Activated naive CD8-positive, alpha-beta T cell (primary cell): ENCODE measurements around the gene SMPD3.

Experiments used
- H3K27ac Mint-ChIP-seq: one replicate; pipeline ENCODE4 v1.8.0; 2021; ENCODE audit warnings: mixed read lengths
- H3K27me3 Mint-ChIP-seq: one replicate; pipeline ENCODE4 v1.8.0; 2021; ENCODE audit warnings: mixed read lengths
- H3K36me3 Mint-ChIP-seq: one replicate; pipeline ENCODE4 v1.8.0; 2021; ENCODE audit warnings: mixed read lengths
- H3K4me1 Mint-ChIP-seq: one replicate; pipeline ENCODE4 v1.8.0; 2021; ENCODE audit warnings: low read depth, mixed read lengths
- H3K4me3 Mint-ChIP-seq: one replicate; pipeline ENCODE4 v1.8.0; 2021; ENCODE audit warnings: mild to moderate bottlenecking, mixed read lengths
- H3K9me3 Mint-ChIP-seq: one replicate; pipeline ENCODE4 v1.8.0; 2021; ENCODE audit warnings: low read depth, mixed read lengths

Gene SMPD3

GRCh38 chr16:68349838-68350410, 98.4 kb downstream of the SMPD3 start:
- no peak overlapping the region for H3K4me3 Mint-ChIP-seq
- no peak overlapping the region for H3K27ac Mint-ChIP-seq
- no peaks in the 10 kb centered on the region for H3K27me3 Mint-ChIP-seq
- H3K9me3 Mint-ChIP-seq, result no peaks in the 10 kb centered on the region
- H3K4me1 Mint-ChIP-seq, result peaks cover 15% of the 10 kb centered on the region
- peaks cover 7% of the 10 kb centered on the region for H3K36me3 Mint-ChIP-seq

GRCh38 chr16:68348639-68349445, 99.5 kb downstream of the SMPD3 start:
- Mint-ChIP-seq H3K36me3 (peaks cover 9% of the 10 kb centered on the region), H3K4me3 (no peak overlapping the region), H3K27me3 (no peaks in the 10 kb centered on the region), H3K27ac (no peak overlapping the region), H3K9me3 (no peaks in the 10 kb centered on the region), H3K4me1 (peaks cover 15% of the 10 kb centered on the region)

- H3K27ac Mint-ChIP-seq, result no peak overlapping the region
- no peaks in the 10 kb centered on the region for H3K27me3 Mint-ChIP-seq
- no peak overlapping the region for H3K4me3 Mint-ChIP-seq
- peaks cover 15% of the 10 kb centered on the region for H3K4me1 Mint-ChIP-seq
- peaks cover 12% of the 10 kb centered on the region for H3K36me3 Mint-ChIP-seq
- no peaks in the 10 kb centered on the region for H3K9me3 Mint-ChIP-seq
Measured at GRCh38 chr16:68347605-68348004, 100.7 kb downstream of the SMPD3 start.

- Mint-ChIP-seq H3K36me3 (peaks cover 12% of the 10 kb centered on the region), H3K4me1 (peaks cover 15% of the 10 kb centered on the region), H3K9me3 (no peaks in the 10 kb centered on the region), H3K4me3 (no peak overlapping the region), H3K27ac (no peak overlapping the region), H3K27me3 (no peaks in the 10 kb centered on the region)
Measured at GRCh38 chr16:68346892-68347480, 101.3 kb downstream of the SMPD3 start.

- Mint-ChIP-seq H3K4me1 (peaks cover 15% of the 10 kb centered on the region), H3K9me3 (no peaks in the 10 kb centered on the region), H3K27me3 (no peaks in the 10 kb centered on the region), H3K4me3 (no peak overlapping the region), H3K36me3 (peaks cover 12% of the 10 kb centered on the region), H3K27ac (no peak overlapping the region)
Measured at GRCh38 chr16:68345958-68346635, 102.2 kb downstream of the SMPD3 start.

- H3K36me3 Mint-ChIP-seq, result peaks cover 15% of the 10 kb centered on the region
- no peak overlapping the region for H3K4me3 Mint-ChIP-seq
- H3K4me1 Mint-ChIP-seq, result peaks cover 15% of the 10 kb centered on the region
- H3K27ac Mint-ChIP-seq, result no peak overlapping the region
- H3K27me3 Mint-ChIP-seq, result no peaks in the 10 kb centered on the region
- no peaks in the 10 kb centered on the region for H3K9me3 Mint-ChIP-seq
Measured at GRCh38 chr16:68345351-68345810, 102.9 kb downstream of the SMPD3 start.

GRCh38 chr16:68344252-68344651, 104.1 kb downstream of the SMPD3 start:
- Mint-ChIP-seq H3K27me3 (no peaks in the 10 kb centered on the region), H3K9me3 (no peaks in the 10 kb centered on the region), H3K36me3 (peaks cover 16% of the 10 kb centered on the region)

GRCh38 chr16:68343137-68343536, 105.2 kb downstream of the SMPD3 start:
- no peak overlapping the region for H3K27ac Mint-ChIP-seq
- H3K4me1 Mint-ChIP-seq, result peaks cover 15% of the 10 kb centered on the region
- no peak overlapping the region for H3K4me3 Mint-ChIP-seq
- H3K27me3 Mint-ChIP-seq, result no peaks in the 10 kb centered on the region
- H3K36me3 Mint-ChIP-seq, result peaks cover 17% of the 10 kb centered on the region
- no peaks in the 10 kb centered on the region for H3K9me3 Mint-ChIP-seq

More at GRCh38 chr16:68344252-68344651, 104.1 kb downstream of the SMPD3 start:
- Mint-ChIP-seq H3K27ac (no peak overlapping the region), H3K4me3 (no peak overlapping the region), H3K4me1 (peaks cover 15% of the 10 kb centered on the region)

- Mint-ChIP-seq H3K36me3 (peaks cover 23% of the 10 kb centered on the region), H3K27me3 (no peaks in the 10 kb centered on the region), H3K27ac (no peak overlapping the region), H3K9me3 (no peaks in the 10 kb centered on the region), H3K4me1 (peaks cover 15% of the 10 kb centered on the region), H3K4me3 (no peak overlapping the region)
Measured at GRCh38 chr16:68342620-68343019, 105.7 kb downstream of the SMPD3 start.

GRCh38 chr16:68339214-68339613, 109.1 kb downstream of the SMPD3 start:
- H3K4me3 Mint-ChIP-seq, result no peak overlapping the region
- H3K4me1 Mint-ChIP-seq, result peaks cover under 1% of the 10 kb centered on the region
- no peak overlapping the region for H3K27ac Mint-ChIP-seq
- no peaks in the 10 kb centered on the region for H3K9me3 Mint-ChIP-seq
- H3K27me3 Mint-ChIP-seq, result no peaks in the 10 kb centered on the region
- H3K36me3 Mint-ChIP-seq, result peaks cover 27% of the 10 kb centered on the region

GRCh38 chr16:68338326-68339119, 109.8 kb downstream of the SMPD3 start:
- Mint-ChIP-seq H3K36me3 (peaks cover 28% of the 10 kb centered on the region), H3K4me3 (no peak overlapping the region), H3K4me1 (no peaks in the 10 kb centered on the region)

GRCh38 chr16:68335175-68335574, 113.1 kb downstream of the SMPD3 start:
- H3K9me3 Mint-ChIP-seq, result no peaks in the 10 kb centered on the region
- no peak overlapping the region for H3K4me3 Mint-ChIP-seq
- H3K27ac Mint-ChIP-seq, result no peak overlapping the region
- peaks cover 10% of the 10 kb centered on the region for H3K4me1 Mint-ChIP-seq
- H3K27me3 Mint-ChIP-seq, result no peaks in the 10 kb centered on the region
- H3K36me3 Mint-ChIP-seq, result peaks cover 26% of the 10 kb centered on the region

More at GRCh38 chr16:68338326-68339119, 109.8 kb downstream of the SMPD3 start:
- H3K27me3 Mint-ChIP-seq, result no peaks in the 10 kb centered on the region
- H3K9me3 Mint-ChIP-seq, result no peaks in the 10 kb centered on the region
- no peak overlapping the region for H3K27ac Mint-ChIP-seq

GRCh38 chr16:68332411-68333121, 115.7 kb downstream of the SMPD3 start:
- peaks cover 19% of the 10 kb centered on the region for H3K36me3 Mint-ChIP-seq
- H3K4me3 Mint-ChIP-seq, result no peak overlapping the region
- H3K4me1 Mint-ChIP-seq, result peaks cover 15% of the 10 kb centered on the region
- no peaks in the 10 kb centered on the region for H3K9me3 Mint-ChIP-seq
- H3K27ac Mint-ChIP-seq, result no peak overlapping the region
- H3K27me3 Mint-ChIP-seq, result no peaks in the 10 kb centered on the region
